Erythroblast (primary cell): Measurements from ENCODE around the gene SYT8.

Source experiments
- GATA1 ChIP-seq: IDR thresholded peaks from 2 replicates; pipeline ENCODE4 v1.6.1; 2011; ENCODE audit warnings: low read depth, mild to moderate bottlenecking, control low read depth, low read length, moderate library complexity
- POLR2A ChIP-seq: IDR thresholded peaks from 2 replicates; pipeline ENCODE4 v1.6.1; 2011; ENCODE audit warnings: mild to moderate bottlenecking, low read length

DNA sequence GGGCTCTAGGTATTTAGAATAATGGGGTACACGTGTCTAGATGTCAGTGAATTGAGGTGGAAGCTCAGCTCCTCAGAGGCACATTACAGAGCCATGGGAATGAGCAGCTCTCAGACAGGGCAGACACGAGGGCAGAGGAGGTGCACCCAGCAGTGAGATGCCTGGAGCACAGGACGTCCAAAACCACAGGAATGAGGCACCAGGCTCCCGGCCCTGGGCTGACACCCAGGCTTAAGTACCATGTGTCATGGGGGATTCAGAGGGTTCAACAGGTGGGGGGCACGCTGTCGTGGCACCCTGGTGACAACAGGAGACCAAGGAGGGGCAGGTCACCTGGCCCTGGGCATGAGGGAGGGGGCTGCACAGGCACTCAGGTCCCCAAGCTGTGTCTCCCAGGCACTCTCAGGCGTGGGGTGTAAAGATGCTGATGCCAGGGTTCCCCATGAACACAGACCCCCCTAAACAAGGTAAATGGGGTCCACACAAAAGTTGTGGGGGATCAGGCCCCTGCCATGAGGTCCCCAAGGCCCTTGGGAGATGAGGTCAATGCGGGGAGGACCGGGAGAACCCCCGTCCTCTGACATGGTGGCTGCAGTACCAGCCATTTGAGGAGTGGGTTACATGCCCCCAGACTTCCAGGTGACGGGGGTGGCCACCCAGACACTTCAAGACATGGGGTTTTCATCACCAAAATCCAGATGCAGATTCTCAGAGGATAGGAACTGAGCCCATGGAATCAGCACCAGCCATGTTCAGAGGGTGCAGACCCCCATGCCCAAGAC, 5.6 kb upstream of the SYT8 start:
- no peak for TF ChIP-seq POLR2A
- no peak for TF ChIP-seq GATA1
